Measurements from ENCODE around the gene PTPN2.
"Not testable (repeated sequence)": the region's sequence is repeated elsewhere in the genome, so short reads cannot be mapped to it uniquely, and the experiment has no call there.

The PTPN2 gene

GRCh38 chr18:12772111-12772510 is 111.9 kb downstream of the PTPN2 start:
- DNase-seq (ENCODE audit: low read depth in 2 of 2): no peak

DNA sequence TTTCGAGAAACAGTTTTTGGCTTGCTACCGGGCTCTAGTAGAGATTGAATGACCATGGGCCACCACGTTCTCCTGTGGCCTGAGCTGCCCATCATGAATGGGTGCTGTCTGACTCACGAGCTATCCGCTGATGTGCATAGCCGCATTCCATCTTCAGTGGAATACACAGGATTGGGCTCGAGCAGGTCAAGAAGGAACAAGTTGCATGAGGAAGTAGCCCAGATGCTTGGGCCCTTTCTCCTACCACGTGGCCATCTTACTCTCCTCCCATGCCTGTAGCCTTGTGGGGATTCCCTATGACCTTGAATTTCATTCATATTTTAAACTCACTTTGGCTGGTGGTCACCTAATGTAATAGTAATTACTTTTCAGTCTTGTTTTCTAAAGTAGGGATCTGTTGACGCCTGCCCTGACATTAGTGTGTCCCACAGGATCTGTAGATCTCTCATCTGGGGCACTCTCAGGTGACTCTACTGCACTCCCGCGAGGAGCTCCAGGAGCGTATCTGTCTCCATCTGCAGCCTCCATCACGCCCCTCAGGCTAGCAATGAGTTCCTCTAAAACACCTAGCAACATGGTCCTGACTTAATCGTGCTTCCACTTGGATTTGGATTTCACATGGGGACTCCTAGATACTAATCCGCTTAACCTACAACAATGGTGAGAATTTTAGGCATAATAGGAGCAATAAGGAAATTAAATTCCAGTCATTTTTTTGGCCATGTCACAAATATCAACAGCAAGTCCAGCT is 113.4 kb downstream of the PTPN2 start:
- DNase-seq (ENCODE audit: low read depth in 2 of 2): no peak

DNA sequence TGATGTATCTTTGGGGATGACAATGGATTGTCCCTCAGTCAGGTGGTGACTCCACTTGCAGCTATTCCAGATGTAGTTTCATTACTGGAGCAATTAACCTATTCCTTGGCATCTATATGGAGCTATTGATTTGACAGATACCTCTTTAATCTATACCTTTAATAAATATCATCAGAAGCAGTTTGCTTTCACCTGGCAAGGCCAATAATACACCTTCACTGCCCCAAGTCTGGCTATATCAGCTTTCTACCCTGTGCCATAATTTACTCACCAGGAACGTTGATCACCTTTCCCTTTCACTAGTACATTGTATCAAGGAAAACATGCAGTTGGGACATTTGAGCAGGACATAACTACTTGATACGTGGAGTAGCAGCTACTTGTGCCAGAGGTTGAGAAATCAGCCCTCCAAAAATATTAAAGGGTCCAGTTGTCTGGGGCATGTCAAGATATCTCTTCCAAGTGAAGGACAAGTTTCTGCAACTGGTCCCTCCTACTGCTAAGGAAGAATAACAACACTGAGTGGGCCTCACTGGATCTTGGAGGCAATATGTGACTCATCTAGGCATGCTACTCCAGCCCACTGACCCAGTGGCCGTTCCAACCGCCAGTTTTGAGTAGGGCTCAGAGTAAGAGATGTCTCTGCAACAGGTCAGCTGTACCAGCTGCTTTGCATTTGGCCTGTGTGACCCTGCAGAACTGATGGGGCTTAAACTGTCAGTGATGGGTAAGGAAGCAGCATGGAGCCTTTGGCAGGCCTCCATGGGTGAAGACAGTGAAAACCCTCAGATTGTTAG is 114.2 kb downstream of the PTPN2 start:
- DNase-seq (ENCODE audit: low read depth in 2 of 2): no peak

- no peak for DNase-seq (ENCODE audit: low read depth in 2 of 2)
These were observed 114.9 kb downstream of the PTPN2 start for GRCh38 chr18:12769136-12769535.

DNA sequence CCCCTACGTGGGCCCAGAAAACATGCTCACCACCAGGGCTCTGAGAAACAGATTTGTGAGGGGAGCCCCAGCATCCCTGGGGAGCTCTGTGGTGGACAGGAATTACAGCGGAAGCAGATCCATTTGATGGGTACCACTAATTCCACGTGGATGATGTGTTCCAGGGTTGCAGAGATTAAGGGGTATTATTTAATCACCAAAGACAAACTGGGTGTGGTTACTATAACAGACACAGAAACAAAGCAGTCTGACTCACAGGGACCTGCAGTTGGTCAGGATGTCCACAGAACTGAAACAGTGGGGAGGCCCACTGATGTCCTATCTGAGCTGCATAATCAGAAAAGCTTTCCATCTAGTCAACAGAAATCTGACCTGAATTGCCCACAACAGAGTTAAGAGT is 115.4 kb downstream of the PTPN2 start:
- no peak for DNase-seq (ENCODE audit: low read depth in 2 of 2)

GRCh38 chr18:12767580-12768155 is 116.4 kb downstream of the PTPN2 start:
- DNase-seq (ENCODE audit: low read depth in 2 of 2): no peak

DNA sequence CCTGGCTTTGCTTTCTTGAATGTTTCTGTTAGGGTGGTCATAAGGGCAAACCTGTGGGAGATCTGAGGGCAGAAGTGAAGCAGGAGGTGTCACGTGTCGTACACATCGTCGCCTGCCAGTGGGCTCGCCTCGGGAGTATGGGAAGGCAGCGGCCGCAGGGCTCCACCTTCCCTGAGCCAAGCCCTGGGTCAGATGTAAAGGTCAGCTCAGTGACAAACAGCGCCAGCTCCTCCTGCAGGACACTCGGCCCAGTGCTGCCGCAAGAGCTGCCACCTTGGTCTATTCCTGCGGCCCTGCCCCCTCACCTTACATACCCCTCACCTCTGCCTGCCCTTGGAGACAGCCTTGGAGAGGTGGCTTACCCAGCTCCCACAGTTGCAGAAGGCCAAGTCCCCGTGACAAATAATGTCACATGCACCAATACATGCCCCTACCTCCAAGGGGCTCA is 117.0 kb downstream of the PTPN2 start:
- no peak for DNase-seq (ENCODE audit: low read depth in 2 of 2)

GRCh38 chr18:12765586-12765985 is 118.5 kb downstream of the PTPN2 start:
- no peak for DNase-seq (ENCODE audit: low read depth in 2 of 2)

DNA sequence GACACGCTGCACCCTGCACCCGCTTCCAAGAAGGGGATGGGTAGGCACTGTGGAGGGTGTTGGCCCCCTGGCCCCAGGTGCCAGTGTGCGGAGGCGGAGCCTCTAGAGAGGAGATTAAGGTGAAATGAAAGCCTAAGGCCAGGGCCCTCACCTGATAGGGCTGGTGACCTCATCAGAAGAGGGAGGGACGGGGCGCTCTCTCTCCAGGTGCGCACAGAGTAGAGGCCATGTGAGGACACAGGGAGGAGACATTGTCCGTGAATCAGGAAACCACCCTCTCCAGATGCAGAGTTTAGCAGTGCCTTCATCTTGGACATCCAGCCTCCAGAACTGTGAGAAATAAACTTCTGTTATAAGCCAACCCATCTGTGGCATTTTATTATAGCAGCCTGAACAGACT is 118.9 kb downstream of the PTPN2 start:
- no peak for DNase-seq (ENCODE audit: low read depth in 2 of 2)

- not testable (repeated sequence) for DNase-seq (ENCODE audit: low read depth in 2 of 2)
These were observed 125.5 kb downstream of the PTPN2 start for GRCh38 chr18:12758566-12758965.

- DNase-seq (ENCODE audit: low read depth in 2 of 2): not testable (repeated sequence)
These were observed 127.3 kb downstream of the PTPN2 start for GRCh38 chr18:12756619-12757239.

GRCh38 chr18:12755606-12756005 is 128.4 kb downstream of the PTPN2 start:
- not testable (repeated sequence) for DNase-seq (ENCODE audit: low read depth in 2 of 2)

- no peak for DNase-seq (ENCODE audit: low read depth in 2 of 2)
These were observed 129.5 kb downstream of the PTPN2 start for GRCh38 chr18:12754511-12754910.

DNA sequence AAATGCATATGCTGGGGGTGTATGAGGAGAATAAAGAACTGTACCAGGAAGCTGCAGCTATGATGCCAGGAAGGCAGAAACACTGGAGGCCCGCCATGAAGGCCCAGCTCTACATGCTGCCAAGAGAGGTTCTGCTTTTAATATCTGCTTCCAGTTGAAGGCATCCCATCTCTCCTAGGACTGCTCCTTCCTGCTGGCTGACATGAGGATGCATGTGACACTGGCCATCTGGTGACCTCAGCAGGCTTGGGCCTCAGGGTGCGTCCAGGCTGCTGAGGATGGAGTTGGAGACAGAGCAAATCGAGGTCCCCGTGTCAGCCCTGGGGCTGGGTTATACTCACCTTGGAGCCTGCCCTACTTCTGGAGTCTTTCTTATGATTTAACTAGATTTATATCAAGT is 132.1 kb downstream of the PTPN2 start:
- DNase-seq (ENCODE audit: low read depth in 2 of 2): no peak

GRCh38 chr18:12751503-12751884 is 132.5 kb downstream of the PTPN2 start:
- no peak for DNase-seq (ENCODE audit: low read depth in 2 of 2)

- DNase-seq (ENCODE audit: low read depth in 2 of 2): no peak
These were observed 133.1 kb downstream of the PTPN2 start for GRCh38 chr18:12750715-12751502.

GRCh38 chr18:12750076-12750714 is 133.8 kb downstream of the PTPN2 start:
- no peak for DNase-seq (ENCODE audit: low read depth in 2 of 2)

GRCh38 chr18:12749121-12749520 is 134.9 kb downstream of the PTPN2 start:
- DNase-seq (ENCODE audit: low read depth in 2 of 2): no peak

GRCh38 chr18:12748671-12749070 is 135.4 kb downstream of the PTPN2 start:
- no peak for DNase-seq (ENCODE audit: low read depth in 2 of 2)

- DNase-seq (ENCODE audit: low read depth in 2 of 2): no peak
These were observed 136.3 kb downstream of the PTPN2 start for GRCh38 chr18:12747530-12748315.
